HCT116 (cell line): ENCODE measurements around the gene C11orf54.

Experiments
- CEBPB ChIP-seq: IDR thresholded peaks from 2 replicates; pipeline ENCODE4 v1.6.1; 2012; ENCODE audit warnings: low read depth
- EZH2 ChIP-seq: fragments of 200-600 bp; sonication (generic); IDR thresholded peaks from 2 replicates; pipeline ENCODE4 v1.6.1; 2017; ENCODE audit warnings: antibody characterized with exemption, mixed run types
- EZH2phosphoT487 ChIP-seq: fragments of 200-600 bp; IDR thresholded peaks from 2 replicates; pipeline ENCODE4 v1.6.1; 2018; ENCODE audit warnings: antibody characterized with exemption, borderline replicate concordance
- JUND ChIP-seq: IDR thresholded peaks from 2 replicates; pipeline ENCODE4 v1.6.1; 2012
- POLR2A ChIP-seq: IDR thresholded peaks from 2 replicates; pipeline ENCODE4 v1.7.0; 2011; ENCODE audit warnings: borderline replicate concordance; ENCODE audit not compliant: insufficient read depth, insufficient read length; ENCODE audit errors: extremely low read depth
- POLR2AphosphoS5 ChIP-seq: IDR thresholded peaks from 2 replicates; pipeline ENCODE4 v1.6.1; 2011; ENCODE audit warnings: mild to moderate bottlenecking, low read depth, low read length, moderate library complexity
- SIN3A ChIP-seq: IDR thresholded peaks from 2 replicates; pipeline ENCODE4 v1.6.1; 2012; ENCODE audit warnings: low read depth
- SP1 ChIP-seq: IDR thresholded peaks from 2 replicates; pipeline ENCODE4 v1.6.1; 2012; ENCODE audit warnings: low read depth
- YY1 ChIP-seq: IDR thresholded peaks from 2 replicates; pipeline ENCODE4 v1.6.1; 2011; ENCODE audit warnings: low read length, low read depth, moderate library complexity, mild to moderate bottlenecking; ENCODE audit not compliant: insufficient replicate concordance; ENCODE audit errors: extremely low read depth
- ZNF274 ChIP-seq: fragments of 200-500 bp; sonication (Bioruptor generic); IDR thresholded peaks from 2 replicates; pipeline ENCODE4 v1.6.1; 2014; ENCODE audit warnings: mild to moderate bottlenecking, low read depth, low read length, inconsistent platforms
- TF ChIP-seq, protein P1 (sequence below): IDR thresholded peaks from 2 replicates; pipeline ENCODE4 v1.6.1; 2012
- TF ChIP-seq, protein P2 (sequence below), 3 experiments: fragments of 200-600 bp in 1 of 3; sonication (generic) in 1 of 3; IDR thresholded peaks in 2 of 3; conservative IDR thresholded peaks in 1 of 3; 2 replicates each; pipeline ENCODE4 v1.5.1; 2012 to 2017; ENCODE audit warnings: low read depth in 2 of 3, low read length in 2 of 3, antibody characterized with exemption in 1 of 3, borderline replicate concordance in 1 of 3, control low read depth in 1 of 3, mild to moderate bottlenecking in 1 of 3, mixed read lengths in 1 of 3, mixed run types in 1 of 3, moderate library complexity in 1 of 3; ENCODE audit not compliant: insufficient read depth in 1 of 3
- TF ChIP-seq, protein P3 (sequence below): IDR thresholded peaks from 2 replicates; pipeline ENCODE4 v1.6.1; 2012; ENCODE audit warnings: low read depth

DNA sequence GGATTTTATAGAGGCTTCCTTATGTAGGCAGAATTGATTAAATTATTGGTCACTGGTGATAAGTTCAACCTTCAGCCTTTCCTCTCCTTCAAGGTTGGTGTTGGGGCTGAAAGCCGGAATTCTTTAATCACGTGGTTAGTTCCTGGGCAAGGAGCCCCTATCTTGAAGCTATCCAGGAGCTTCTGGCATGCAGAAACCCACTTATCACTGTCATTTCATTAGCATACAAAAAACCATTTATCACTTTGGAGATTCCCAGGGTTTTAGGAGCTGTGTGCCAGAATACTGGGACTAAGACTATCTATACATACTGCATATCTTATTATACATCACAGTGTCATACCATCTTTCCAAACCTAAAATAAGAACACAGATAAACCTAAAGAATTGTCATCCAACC, 24.1 kb downstream of the C11orf54 start:
- TF ChIP-seq, protein P1, sequence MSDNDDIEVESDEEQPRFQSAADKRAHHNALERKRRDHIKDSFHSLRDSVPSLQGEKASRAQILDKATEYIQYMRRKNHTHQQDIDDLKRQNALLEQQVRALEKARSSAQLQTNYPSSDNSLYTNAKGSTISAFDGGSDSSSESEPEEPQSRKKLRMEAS, result no peak
- TF ChIP-seq, protein P2, sequence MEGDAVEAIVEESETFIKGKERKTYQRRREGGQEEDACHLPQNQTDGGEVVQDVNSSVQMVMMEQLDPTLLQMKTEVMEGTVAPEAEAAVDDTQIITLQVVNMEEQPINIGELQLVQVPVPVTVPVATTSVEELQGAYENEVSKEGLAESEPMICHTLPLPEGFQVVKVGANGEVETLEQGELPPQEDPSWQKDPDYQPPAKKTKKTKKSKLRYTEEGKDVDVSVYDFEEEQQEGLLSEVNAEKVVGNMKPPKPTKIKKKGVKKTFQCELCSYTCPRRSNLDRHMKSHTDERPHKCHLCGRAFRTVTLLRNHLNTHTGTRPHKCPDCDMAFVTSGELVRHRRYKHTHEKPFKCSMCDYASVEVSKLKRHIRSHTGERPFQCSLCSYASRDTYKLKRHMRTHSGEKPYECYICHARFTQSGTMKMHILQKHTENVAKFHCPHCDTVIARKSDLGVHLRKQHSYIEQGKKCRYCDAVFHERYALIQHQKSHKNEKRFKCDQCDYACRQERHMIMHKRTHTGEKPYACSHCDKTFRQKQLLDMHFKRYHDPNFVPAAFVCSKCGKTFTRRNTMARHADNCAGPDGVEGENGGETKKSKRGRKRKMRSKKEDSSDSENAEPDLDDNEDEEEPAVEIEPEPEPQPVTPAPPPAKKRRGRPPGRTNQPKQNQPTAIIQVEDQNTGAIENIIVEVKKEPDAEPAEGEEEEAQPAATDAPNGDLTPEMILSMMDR (IDR thresholded peaks at IDR 0.05 in 2 of 3, conservative IDR thresholded peaks at IDR 0.05 in 1 of 3; ENCODE audit: borderline replicate concordance in 1 of 3, insufficient read depth in 1 of 3, low read depth in 2 of 3, low read length in 2 of 3), result no peak
- TF ChIP-seq, protein P3, sequence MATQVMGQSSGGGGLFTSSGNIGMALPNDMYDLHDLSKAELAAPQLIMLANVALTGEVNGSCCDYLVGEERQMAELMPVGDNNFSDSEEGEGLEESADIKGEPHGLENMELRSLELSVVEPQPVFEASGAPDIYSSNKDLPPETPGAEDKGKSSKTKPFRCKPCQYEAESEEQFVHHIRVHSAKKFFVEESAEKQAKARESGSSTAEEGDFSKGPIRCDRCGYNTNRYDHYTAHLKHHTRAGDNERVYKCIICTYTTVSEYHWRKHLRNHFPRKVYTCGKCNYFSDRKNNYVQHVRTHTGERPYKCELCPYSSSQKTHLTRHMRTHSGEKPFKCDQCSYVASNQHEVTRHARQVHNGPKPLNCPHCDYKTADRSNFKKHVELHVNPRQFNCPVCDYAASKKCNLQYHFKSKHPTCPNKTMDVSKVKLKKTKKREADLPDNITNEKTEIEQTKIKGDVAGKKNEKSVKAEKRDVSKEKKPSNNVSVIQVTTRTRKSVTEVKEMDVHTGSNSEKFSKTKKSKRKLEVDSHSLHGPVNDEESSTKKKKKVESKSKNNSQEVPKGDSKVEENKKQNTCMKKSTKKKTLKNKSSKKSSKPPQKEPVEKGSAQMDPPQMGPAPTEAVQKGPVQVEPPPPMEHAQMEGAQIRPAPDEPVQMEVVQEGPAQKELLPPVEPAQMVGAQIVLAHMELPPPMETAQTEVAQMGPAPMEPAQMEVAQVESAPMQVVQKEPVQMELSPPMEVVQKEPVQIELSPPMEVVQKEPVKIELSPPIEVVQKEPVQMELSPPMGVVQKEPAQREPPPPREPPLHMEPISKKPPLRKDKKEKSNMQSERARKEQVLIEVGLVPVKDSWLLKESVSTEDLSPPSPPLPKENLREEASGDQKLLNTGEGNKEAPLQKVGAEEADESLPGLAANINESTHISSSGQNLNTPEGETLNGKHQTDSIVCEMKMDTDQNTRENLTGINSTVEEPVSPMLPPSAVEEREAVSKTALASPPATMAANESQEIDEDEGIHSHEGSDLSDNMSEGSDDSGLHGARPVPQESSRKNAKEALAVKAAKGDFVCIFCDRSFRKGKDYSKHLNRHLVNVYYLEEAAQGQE, result no peak
- TF ChIP-seq EZH2phosphoT487 (no peak), POLR2A (no peak), SIN3A (no peak), YY1 (no peak), ZNF274 (no peak), SP1 (no peak), JUND (no peak), CEBPB (no peak), EZH2 (no peak), POLR2AphosphoS5 (no peak)
